B cell (primary cell): ENCODE measurements around the gene SRCAP. TPM values are rescaled to one million over a fixed set of nuclear protein-coding genes. Genes with fewer than 3 reads are reported as not detected.
A peak's percentile ranks its signal among the peaks of the same experiment; 100 is the strongest.

Experiments
- ATAC-seq: fragments of 200-7000 bp; cut with Tn5 transposase; one replicate; pipeline ENCODE4 v1.10.0; 2021; ENCODE audit warnings: low read depth, mild to moderate bottlenecking, moderate number of reproducible peaks, moderate library complexity
- CTCF ChIA-PET: fragments of 350-600 bp; sonication (Branson Sonifier 250); formaldehyde crosslinking; loops from one replicate; lab custom pipeline; 2021; ENCODE audit warnings: antibody characterized with exemption, inconsistent platforms; lab: Charles Lee
- POLR2A ChIA-PET: fragments of 350-600 bp; sonication (Branson Sonifier 250); formaldehyde crosslinking; loops from one replicate; lab custom pipeline; 2021; ENCODE audit warnings: antibody characterized with exemption; lab: Charles Lee
- DNase-seq: peaks from one replicate; pipeline ENCODE4 v3.0.0; 2013
- H2AFZ ChIP-seq: 2 replicates; pipeline ENCODE4 v1.6.1; 2012; ENCODE audit warnings: mild to moderate bottlenecking, low read depth, low read length; ENCODE audit not compliant: insufficient read depth, poor library complexity, severe bottlenecking
- H3K27ac ChIP-seq, 2 donors: 1 replicate in 1 of 2; 2 replicates in 1 of 2; pipeline ENCODE4 v1.5.1; 2012 to 2013; ENCODE audit warnings: low read length in 2 of 2, mild to moderate bottlenecking in 2 of 2, moderate library complexity in 1 of 2
- H3K27me3 ChIP-seq, 4 experiments: fragments of 200-600 bp in 1 of 4; sonication (generic) in 1 of 4; replicated peaks in 1 of 4; 1 replicate in 2 of 4; 2 replicates in 2 of 4; pipeline versions ENCODE4 v1.6.1 to v1.7.0; 2013 to 2016; ENCODE audit warnings: low read length in 3 of 4, mild to moderate bottlenecking in 2 of 4, mixed read lengths in 1 of 4, moderate library complexity in 1 of 4; ENCODE audit not compliant: insufficient read depth in 4 of 4, control insufficient read depth in 3 of 4; ENCODE audit errors: control extremely low read depth in 1 of 4
- H3K36me3 ChIP-seq, 2 experiments: replicated peaks in 1 of 2; 1 replicate in 1 of 2; 2 replicates in 1 of 2; pipeline versions ENCODE4 v1.6.1 to v1.7.1; 2013; ENCODE audit warnings: low read length in 1 of 2; ENCODE audit not compliant: insufficient read depth in 2 of 2, control insufficient read depth in 1 of 2; ENCODE audit errors: control extremely low read depth in 1 of 2, extremely low read depth in 1 of 2
- H3K4me1 ChIP-seq, 2 donors: fragments of 200-600 bp in 1 of 2; sonication (generic) in 1 of 2; 1 replicate in 1 of 2; 2 replicates in 1 of 2; pipeline versions ENCODE4 v1.5.1 to v1.6.1; 2013 to 2017; ENCODE audit warnings: low read length in 2 of 2; ENCODE audit not compliant: control insufficient read depth in 2 of 2, insufficient read depth in 2 of 2
- H3K4me2 ChIP-seq: replicated peaks from 2 replicates; pipeline ENCODE3; 2012; ENCODE audit warnings: mild to moderate bottlenecking, low read depth, low read length; ENCODE audit not compliant: poor library complexity, severe bottlenecking
- H3K4me3 ChIP-seq, 5 experiments: fragments of 200-600 bp in 1 of 5; sonication (generic) in 1 of 5; 1 replicate in 3 of 5; 2 replicates in 2 of 5; pipeline versions ENCODE4 v1.5.1 to v1.7.0; 2011 to 2016; ENCODE audit warnings: low read length in 4 of 5, mild to moderate bottlenecking in 4 of 5, low read depth in 2 of 5, control low read depth in 1 of 5, moderate library complexity in 1 of 5; ENCODE audit not compliant: insufficient read depth in 1 of 5; ENCODE audit errors: control extremely low read depth in 1 of 5, extremely low read depth in 1 of 5
- H3K79me2 ChIP-seq: fragments of 200-600 bp; sonication (generic); one replicate; pipeline ENCODE4 v1.6.0; 2016; ENCODE audit warnings: low read length; ENCODE audit not compliant: control insufficient read depth, insufficient read depth
- H3K9ac ChIP-seq: fragments of 200-600 bp; sonication (generic); 2 replicates; pipeline ENCODE4 v1.6.1; 2017; ENCODE audit warnings: mild to moderate bottlenecking, low read length, moderate library complexity
- H3K9me3 ChIP-seq, 3 donors: one replicate each; pipeline versions ENCODE4 v1.6.1 to v1.7.1; 2013; ENCODE audit warnings: low read length in 2 of 3; ENCODE audit not compliant: control insufficient read depth in 2 of 3, insufficient read depth in 1 of 3; ENCODE audit errors: control extremely low read depth in 1 of 3
- H4K20me1 ChIP-seq: 2 replicates; pipeline ENCODE4 v1.6.0; 2012; ENCODE audit warnings: mild to moderate bottlenecking, low read length; ENCODE audit not compliant: insufficient read depth, control insufficient read depth, poor library complexity, severe bottlenecking
- H3K27ac Mint-ChIP-seq: one replicate; pipeline ENCODE4 v1.8.0; 2021; ENCODE audit warnings: mixed read lengths
- H3K27me3 Mint-ChIP-seq: one replicate; pipeline ENCODE4 v1.8.0; 2021; ENCODE audit warnings: mixed read lengths
- H3K4me1 Mint-ChIP-seq: one replicate; pipeline ENCODE4 v1.8.0; 2021; ENCODE audit warnings: mixed read lengths
- H3K4me3 Mint-ChIP-seq: one replicate; pipeline ENCODE4 v1.8.0; 2021; ENCODE audit warnings: mixed read lengths
- H3K9me3 Mint-ChIP-seq: one replicate; pipeline ENCODE4 v1.8.0; 2022; ENCODE audit warnings: mixed read lengths; ENCODE audit not compliant: insufficient read depth
- EZH2 ChIP-seq: IDR thresholded peaks from 2 replicates; pipeline ENCODE4 v1.6.1; 2012; ENCODE audit warnings: borderline replicate concordance, low read depth, mild to moderate bottlenecking, moderate library complexity, low read length; ENCODE audit not compliant: insufficient read depth, poor library complexity, severe bottlenecking
- WGBS: methylation state at CpG from one replicate; pipeline ENCODE4 v1.1.5; 2013; ENCODE audit warnings: missing lambda C conversion rate; ENCODE audit not compliant: insufficient coverage; 5-methylcytosine and 5-hydroxymethylcytosine counted together
- intact Hi-C: fragments of 100-400 bp; cut with micrococcal nuclease; formaldehyde crosslinking; loops from one replicate; pipeline ENCODE4 v1.10.0; 2022
- polyA plus RNA-seq: library from polyadenylated mRNA; depleted of rRNA; stranded (reverse); fragments of >200 nt; gene quantifications from 2 replicates; pipeline ENCODE4 v1.2.3, GENCODE V29; 2012
- total RNA-seq, 2 donors: library from RNA; stranded (reverse); fragments of 120-200 nt in 1 of 2; gene quantifications; 1 replicate in 1 of 2; 2 replicates in 1 of 2; pipeline versions ENCODE4 v1.2.3 to v1.2.4, GENCODE V29; 2013 to 2022
- TF ChIP-seq, protein P1 (sequence below): fragments of 200-600 bp; IDR thresholded peaks from one replicate; pipeline ENCODE4 v1.8.0; 2022; ENCODE audit warnings: antibody characterized with exemption, mild to moderate bottlenecking

SRCAP gene
- total and polyA plus RNA-seq, 2 donors (not counting 1 experiment from before 2014, with no cell fraction given): 20.9 to 145 TPM

DNA sequence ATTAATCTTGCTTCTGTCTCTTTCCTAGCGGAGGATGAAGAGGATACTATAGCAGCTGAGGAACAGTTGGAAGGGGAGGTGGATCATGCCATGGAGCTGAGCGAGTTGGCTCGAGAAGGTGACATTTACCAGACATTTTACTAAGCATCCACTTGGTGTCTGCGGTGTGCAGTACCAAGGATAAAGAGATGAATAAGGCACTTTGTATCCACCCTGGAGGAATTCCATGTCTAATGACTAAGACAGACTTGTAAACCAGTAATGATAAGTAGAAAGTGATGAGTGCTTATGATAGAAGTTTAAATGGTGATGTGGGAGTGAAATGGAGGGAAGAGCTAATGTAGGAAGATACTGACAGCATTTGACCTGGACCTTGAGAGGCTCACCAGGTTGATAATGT lies 12.0 kb downstream of the SRCAP start:
- Mint-ChIP-seq H3K9me3 (no peaks in the 10 kb centered on the region), H3K4me3 (no peak overlapping the region), H3K4me1 (peaks cover 11% of the 10 kb centered on the region), H3K27ac (no peak overlapping the region), H3K27me3 (no peaks in the 10 kb centered on the region)
- Histone ChIP-seq H2AFZ (no peak overlapping the region), H3K27ac (no peak overlapping the region), H3K4me1 (peaks cover 5 to 9% of the 10 kb centered on the region in 2 donors), H3K4me3 (no peak overlapping the region), H3K79me2 (peaks cover 31% of the 10 kb centered on the region), H3K4me2 (no peak overlapping the region), H3K9me3 (no peaks in the 10 kb centered on the region), H4K20me1 (peaks cover 47% of the 10 kb centered on the region), H3K9ac (no peak overlapping the region), H3K36me3 (peaks cover 24 to 94% of the 10 kb centered on the region in 2 experiments), H3K27me3 (no peaks in the 10 kb centered on the region)
- ChIA-PET CTCF (interaction anchor here (1.0 kb wide), 1 partner anchor 17 kb away, joined by 3 read pairs; no protein-coding TSS in a partner anchor), POLR2A (no interaction called here)
- DNase-seq: no peak
- no CpG with 5 or more reads among the region's 4 CpGs for WGBS
- TF ChIP-seq, protein P1, sequence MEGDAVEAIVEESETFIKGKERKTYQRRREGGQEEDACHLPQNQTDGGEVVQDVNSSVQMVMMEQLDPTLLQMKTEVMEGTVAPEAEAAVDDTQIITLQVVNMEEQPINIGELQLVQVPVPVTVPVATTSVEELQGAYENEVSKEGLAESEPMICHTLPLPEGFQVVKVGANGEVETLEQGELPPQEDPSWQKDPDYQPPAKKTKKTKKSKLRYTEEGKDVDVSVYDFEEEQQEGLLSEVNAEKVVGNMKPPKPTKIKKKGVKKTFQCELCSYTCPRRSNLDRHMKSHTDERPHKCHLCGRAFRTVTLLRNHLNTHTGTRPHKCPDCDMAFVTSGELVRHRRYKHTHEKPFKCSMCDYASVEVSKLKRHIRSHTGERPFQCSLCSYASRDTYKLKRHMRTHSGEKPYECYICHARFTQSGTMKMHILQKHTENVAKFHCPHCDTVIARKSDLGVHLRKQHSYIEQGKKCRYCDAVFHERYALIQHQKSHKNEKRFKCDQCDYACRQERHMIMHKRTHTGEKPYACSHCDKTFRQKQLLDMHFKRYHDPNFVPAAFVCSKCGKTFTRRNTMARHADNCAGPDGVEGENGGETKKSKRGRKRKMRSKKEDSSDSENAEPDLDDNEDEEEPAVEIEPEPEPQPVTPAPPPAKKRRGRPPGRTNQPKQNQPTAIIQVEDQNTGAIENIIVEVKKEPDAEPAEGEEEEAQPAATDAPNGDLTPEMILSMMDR: no peak
- no peak for TF ChIP-seq EZH2
- no peak for ATAC-seq
- intact Hi-C loops: no loop called here

DNA sequence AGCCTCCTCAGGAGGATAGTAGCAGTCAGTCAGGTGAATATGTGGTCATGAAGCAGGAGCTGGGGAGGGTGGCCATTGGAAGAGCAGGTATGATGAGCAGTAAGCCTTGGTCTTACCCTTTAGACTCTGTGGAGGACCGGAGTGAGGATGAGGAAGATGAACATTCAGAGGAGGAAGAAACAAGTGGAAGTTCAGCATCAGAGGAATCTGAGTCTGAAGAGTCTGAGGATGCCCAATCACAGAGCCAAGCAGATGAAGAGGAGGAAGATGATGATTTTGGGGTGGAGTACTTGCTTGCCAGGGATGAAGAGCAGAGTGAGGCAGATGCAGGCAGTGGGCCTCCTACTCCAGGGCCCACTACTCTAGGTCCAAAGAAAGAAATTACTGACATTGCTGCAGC lies 12.7 kb downstream of the SRCAP start:
- H3K27me3 ChIP-seq: no peaks in the 10 kb centered on the region
- 100% methylated on average over 1 of the region's 1 CpG for WGBS
- no peak overlapping the region for H3K4me2 ChIP-seq
- Mint-ChIP-seq H3K27me3 (no peaks in the 10 kb centered on the region), H3K4me1 (peaks cover 17% of the 10 kb centered on the region), H3K4me3 (no peak overlapping the region), H3K27ac (peak overlapping the region; percentile 44), H3K9me3 (no peaks in the 10 kb centered on the region)
- H2AFZ ChIP-seq: no peak overlapping the region
- no peak for DNase-seq
- intact Hi-C loops: no loop called here
- TF ChIP-seq, protein P1: no peak
- TF ChIP-seq EZH2: no peak
- H3K79me2 ChIP-seq: peaks cover 28% of the 10 kb centered on the region
- no peak overlapping the region for H3K27ac ChIP-seq
- H3K4me3 ChIP-seq: no peak overlapping the region
- CTCF ChIA-PET: no interaction called here
- POLR2A ChIA-PET: no interaction called here
- H3K4me1 ChIP-seq: peaks cover 5 to 9% of the 10 kb centered on the region in 2 donors
- H3K36me3 ChIP-seq: peaks cover 22 to 94% of the 10 kb centered on the region in 2 experiments
- peaks cover 43% of the 10 kb centered on the region for H4K20me1 ChIP-seq
- H3K9me3 ChIP-seq: no peaks in the 10 kb centered on the region
- ATAC-seq: no peak
- no peak overlapping the region for H3K9ac ChIP-seq
